Stimulated activated CD4-positive, alpha-beta T cell treated with anti-CD3 and anti-CD28 coated beads, Interleukin-4, amount 100 ng/mL, for 4 hours (primary cell): ENCODE results near the gene ROMO1.
"Not testable (repeated sequence)": the region's sequence is repeated elsewhere in the genome, so short reads cannot be mapped to it uniquely, and the experiment has no call there.

Experiments
- DNase-seq, 2 experiments: peaks; one replicate each; pipeline ENCODE4 v3.0.0-alpha.2; 2020

Gene ROMO1

DNA sequence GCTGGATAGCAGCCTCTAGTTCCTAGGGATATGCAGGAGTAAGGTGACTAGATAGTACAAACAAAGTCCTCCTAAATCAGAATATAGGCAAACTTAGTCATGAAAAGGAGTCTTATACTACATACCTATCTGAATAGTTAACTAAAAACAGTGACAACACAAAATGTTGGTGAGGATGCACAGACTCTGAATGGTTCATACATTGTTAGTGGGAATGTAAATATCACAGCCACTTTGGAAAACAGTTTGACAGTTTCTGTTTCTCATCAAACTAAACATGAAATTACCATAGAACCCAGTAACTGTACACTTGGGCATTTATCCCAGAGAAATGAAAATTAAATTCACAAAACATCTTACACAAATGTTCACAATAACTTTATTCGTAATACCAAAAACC, 17.2 kb upstream of the ROMO1 start:
- DNase-seq, result no peak

DNA sequence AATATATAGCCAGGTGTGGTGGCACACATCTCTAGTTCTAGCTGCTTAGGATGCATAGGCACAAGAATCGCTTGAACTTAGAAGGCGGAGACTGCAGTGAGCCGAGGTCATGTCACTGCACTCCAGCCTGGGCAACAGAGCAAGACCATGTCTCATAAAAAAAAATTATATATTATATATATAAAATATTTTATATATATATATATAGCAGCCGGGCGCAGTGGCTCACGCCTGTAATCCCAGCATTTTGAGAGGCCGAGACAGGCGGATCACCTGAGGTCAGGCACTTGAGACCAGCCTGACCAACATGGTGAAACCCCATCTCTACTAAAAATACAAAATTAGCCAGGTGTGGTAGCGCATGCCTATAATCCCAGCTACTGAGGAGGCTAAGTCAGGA, 13.8 kb upstream of the ROMO1 start:
- DNase-seq, result not testable (repeated sequence)

DNA sequence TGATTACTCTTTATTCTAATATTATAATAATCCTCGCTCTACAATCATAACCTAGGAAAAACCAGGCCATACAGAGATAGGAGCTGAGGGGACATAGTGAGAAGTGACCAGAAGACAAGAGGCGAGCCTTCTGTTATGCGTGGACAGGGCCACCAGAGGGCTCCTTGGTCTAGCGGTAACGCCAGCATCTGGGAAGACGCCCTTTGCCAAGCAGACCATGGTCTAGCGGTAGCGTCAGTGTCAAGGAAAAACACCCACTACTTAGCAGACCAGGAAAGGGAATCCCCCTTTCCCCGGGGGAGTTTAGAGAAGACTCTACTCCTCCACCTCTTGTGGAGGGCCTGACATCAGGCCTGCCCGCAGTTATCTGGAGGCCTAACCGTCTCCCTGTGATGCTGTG, 12.3 kb upstream of the ROMO1 start:
- not testable (repeated sequence) for DNase-seq

DNA sequence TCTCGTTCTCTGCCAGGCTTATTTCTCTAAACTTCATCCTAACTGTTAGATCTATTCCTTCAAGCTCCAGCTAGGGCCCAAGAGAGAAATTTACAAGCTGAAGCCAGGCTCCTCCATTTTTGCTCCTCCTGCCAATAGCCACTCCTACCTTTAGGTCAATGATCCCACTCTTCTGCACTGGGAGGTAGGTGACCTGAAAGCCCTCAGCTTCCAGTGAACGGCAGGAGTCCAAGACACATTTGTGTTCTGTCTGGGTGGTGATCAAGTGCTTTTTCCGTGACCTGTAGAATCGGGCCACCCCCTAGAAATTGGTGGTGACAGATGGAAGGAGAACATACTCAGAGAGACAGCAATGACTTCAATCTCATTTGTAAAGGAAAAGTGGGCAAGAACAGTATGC, 8.9 kb upstream of the ROMO1 start:
- no peak for DNase-seq

DNA sequence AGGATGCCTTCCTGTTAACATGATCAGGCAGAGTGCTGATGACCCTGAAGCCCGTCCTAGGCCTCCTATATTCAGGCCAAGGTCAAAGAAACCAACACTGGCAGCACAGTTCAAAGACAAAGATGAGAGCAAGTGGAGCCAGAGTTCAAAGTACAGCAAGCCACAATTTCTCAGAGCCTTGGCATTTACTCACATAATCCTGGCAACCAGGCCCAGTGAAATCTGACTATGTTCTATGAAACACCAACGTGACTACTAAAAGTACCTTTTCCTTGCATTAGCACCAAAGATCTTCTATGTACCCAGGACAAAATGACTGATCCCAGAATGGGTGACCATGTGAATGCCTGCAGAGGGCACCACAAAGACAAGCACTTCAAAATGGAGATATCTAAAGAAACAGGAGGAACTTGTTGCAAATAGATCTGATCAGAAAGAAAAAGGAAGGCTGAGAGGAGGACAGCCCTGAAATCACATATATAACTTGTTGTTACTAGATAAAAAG, 3.9 kb upstream of the ROMO1 start:
- no peak for DNase-seq

DNA sequence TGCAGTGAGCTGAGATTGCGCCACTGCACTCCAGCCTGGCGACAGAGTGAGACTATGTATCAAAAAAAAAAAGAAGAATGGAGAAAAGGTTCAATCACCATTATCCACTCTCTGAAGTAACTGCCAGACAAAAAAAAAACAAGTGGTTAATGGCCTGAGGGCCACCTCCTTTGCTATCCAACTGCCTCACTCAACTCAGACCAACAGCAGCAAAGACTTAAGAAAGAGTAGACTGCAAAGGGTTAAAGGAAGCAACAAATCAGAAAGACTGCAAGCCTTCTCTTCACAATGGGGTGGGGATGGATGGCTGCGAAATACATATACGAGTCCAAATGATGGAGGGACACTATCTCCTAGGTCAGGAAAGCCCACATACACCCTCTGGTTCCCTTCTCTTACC, 3.2 kb upstream of the ROMO1 start:
- no peak for DNase-seq

DNA sequence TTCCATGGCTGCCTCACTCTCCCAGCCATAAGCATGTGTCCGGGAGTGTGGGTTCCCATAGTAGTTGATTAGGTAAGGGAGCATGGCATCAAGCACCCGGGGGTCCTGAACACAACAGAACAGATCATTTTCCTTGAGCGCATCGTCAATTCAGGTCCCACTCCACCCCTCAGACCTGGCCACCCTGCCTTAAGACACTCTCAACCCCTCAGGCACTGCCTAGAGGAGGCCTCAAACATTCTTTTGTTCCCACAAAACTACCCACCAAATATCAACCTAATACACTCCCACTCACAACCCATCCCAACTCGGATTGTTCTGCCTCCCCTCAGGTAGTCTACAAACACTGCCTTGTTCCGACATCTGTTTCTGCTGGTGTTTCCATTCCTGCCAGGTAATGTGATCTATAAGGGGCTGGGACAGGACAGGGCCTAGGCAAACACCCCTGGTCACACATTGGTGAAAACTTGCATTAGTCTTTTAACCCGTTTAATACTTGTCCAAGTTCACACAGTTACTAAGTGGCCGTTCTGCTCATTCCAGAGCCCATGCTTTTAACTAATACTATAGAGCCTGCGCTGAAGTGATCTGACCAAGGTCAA, 1.4 kb upstream of the ROMO1 start:
- DNase-seq, result no peak

DNA sequence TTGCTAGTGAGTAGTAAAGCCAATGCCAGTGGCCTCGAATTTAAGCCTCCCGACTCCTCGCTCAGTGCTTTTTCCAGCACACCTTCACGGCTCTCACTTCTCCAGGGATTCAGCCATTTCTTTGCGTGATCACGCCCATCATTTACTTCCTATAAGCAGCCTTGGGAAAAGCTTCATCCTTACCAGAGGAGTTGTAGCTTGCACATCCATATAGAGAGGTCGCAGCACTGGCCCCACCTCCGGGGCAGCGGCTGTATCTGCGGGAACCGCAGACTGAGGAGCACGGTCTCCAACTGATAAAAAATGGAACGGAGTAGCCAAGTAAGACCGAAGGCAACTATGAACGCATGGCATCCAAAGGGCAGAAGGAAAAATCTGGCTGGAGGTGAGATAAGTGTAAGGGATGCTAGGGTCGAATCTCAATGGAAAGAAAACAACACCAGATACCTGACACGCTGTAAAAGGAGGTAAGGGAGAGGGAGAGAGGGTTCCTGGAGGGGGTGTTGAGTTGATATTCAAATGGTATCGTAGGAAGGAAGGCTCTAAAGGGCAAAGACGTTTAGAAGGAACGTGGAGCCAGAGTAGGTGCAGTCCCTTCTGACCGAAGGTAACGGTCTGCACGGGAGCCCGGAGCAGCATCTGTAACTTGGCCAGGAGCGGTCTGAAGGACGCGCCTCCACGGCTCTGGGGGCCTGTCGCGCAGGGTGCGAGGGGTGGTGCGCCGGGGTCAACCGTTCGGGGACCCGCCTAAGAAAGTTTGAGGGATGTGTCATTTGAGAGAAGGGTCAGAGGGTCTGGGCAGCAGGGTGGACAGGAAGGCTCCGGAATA, 693 bp upstream of the ROMO1 start:
- no peak for DNase-seq

DNA sequence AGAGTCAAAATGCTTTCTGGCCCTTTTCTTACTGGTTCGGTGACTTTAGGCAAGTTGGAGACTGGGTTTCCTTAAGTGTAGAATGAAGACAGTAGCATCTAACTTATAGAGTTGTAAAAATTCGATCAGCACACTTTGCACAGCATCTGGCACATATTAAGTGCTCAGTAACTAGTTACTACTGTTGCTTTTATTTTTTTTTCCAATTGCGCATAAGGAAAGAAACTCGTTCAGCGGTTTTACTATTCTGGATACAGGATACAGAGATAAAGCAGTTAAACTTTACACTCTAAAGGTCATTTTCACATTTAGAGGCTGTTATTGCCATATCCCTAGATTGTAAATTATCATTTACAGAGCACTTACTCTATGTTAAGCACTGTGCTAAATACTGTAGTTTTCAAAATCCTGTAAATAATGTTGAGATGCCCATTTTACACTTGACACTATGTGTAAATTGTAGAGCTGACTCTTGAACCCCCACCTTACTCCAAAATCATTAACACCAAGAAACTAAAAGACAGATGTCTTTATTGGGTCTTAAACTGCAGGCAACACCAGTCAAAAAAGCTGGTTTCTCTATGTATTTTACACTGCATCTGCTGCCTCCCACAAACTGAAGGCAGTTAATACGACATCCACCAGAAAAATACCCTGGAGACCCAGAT, 886 bp downstream of the ROMO1 start:
- DNase-seq, result no peak

DNA sequence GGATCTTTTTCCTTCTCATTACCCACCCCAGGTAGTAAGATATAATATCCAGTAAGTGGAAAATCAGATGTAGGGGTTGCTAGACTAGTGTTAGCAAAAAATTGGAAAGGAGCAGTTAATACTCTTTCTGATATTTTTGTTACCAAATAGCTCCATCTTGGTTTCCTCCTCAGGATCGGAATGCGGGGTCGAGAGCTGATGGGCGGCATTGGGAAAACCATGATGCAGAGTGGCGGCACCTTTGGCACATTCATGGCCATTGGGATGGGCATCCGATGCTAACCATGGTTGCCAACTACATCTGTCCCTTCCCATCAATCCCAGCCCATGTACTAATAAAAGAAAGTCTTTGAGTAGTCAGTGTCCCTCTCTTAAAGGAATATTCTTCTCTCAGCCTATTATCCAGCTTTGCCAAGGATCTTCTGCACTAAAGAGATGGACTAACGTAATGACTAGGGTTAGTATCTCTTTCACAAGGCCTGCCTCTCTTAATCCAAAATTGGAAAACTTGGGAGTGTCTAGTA, 1.5 kb downstream of the ROMO1 start:
- no peak for DNase-seq

DNA sequence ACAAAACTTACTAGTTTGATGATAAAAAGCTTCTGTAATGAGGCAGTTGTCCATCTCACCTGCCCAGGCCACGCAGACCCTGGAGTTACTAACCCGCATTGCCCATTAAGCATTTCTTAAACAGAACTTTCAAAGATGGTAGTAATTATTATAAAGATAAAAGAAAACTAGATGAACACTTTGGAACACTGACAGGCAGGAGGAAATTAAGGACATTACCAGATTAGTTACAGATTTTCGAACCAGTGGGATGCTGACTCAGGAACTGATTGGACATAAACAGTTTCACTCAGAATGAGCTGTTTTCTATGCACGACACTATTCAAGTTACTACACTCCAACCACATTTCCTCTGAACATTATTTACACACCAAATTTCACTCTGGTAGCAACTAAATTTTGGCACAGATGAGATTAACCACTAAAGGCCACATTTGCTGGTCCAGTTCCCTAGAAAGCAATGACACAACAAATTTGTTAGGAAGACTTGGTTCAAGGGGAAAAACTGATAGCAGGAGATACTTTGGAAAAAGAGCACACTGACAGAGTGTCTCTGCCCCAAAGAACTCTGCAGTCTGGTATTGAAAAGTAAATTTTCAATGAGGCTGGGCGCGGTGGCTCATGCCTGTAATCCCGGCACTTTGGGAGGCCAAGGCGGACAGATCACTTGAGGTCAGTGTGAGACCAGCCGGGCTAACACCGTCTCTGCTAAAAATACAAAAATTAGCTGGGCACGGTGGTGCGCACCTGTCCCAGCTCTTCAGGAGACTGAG, 3.0 kb downstream of the ROMO1 start:
- DNase-seq, result no peak

DNA sequence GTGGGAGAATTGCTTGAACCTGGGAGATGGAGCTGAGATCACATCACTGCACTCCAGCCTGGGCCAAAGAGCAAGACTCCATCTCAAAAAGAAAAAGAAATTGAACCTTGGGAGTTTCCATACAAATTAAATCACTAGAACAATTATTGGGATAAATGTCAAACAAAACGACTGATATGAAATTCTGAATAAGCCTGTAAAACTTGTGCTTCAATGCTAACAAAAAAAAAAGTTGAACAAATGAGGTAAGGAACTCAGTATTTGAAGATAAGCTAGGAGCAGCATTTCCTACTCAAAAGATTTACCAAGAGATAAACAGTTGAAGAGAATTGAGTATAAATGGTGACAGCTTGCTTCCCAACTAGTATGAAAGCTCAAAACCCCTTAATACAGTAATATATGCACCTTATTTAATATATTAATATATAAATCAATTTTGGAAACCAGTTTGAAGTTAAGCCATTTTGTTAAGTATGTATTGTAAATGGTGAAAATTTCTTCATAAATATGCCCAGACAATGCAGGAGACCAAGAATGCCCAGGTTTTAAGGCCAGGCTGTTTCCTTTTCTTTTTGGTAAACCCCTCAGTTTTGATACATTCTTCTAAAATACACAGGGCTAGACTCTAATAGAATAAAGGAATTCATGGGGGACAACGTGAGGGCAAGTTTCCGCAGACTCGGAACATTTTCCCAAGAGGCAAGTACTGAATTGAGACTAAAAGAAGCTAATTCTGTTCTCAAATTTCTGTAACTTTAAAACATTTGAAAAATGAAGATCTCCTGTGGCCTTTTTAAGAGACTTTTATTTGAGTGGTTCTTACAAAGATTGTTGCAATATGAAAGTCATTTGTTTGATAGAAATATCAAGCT, 3.9 kb downstream of the ROMO1 start:
- DNase-seq, result no peak

DNA sequence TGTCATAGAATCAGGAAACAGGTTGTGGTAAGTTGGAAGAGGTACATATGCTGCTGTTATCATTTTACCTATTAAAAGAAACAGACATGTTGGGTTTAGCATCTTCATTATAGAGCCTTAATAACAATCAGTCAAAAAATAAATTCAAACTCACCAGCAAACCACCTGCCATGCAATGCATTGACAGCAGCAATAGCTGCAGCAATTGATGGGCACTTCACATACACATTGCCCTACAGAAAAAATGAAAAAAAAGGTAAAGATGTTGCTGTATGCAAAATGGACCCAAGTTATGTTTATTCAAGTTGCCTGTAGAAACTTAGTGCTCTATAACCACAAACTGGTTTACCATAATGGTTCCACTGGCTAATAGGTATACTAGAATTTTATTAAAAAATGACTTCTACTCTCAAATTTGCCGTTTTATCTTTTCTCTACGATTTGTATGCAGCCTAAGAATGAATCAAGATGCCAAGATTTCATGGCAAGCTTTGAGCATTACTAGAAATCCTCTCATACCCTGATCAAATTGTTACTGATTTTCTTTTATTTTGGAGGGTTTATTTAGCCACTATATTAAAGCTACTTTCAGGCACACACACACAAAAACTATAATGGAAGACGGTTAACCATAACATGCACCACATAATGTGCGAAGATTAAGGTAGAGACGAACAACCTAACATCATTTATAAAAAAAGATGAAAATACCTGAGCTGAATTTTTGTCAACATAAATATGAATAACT, 5.5 kb downstream of the ROMO1 start:
- no peak for DNase-seq

DNA sequence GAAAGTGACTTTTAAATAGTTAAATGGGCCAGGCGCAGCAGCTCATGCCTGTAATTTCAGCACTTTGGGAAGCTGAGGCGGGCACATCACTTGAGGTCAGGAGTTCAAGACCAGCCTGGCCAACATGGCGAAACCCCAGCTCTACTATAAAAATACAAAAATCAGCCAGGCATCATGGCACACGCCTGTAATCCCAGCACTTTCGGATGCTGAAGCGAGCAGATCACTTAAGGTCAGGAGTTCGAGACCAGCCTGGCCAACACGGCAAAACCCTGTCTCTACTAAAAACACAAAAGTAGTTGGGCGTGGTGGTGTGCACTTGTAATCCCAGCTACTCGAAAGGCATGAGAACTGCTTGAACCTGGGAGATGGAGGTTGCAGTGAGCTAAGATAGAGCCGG, 6.7 kb downstream of the ROMO1 start:
- not testable (repeated sequence) for DNase-seq

DNA sequence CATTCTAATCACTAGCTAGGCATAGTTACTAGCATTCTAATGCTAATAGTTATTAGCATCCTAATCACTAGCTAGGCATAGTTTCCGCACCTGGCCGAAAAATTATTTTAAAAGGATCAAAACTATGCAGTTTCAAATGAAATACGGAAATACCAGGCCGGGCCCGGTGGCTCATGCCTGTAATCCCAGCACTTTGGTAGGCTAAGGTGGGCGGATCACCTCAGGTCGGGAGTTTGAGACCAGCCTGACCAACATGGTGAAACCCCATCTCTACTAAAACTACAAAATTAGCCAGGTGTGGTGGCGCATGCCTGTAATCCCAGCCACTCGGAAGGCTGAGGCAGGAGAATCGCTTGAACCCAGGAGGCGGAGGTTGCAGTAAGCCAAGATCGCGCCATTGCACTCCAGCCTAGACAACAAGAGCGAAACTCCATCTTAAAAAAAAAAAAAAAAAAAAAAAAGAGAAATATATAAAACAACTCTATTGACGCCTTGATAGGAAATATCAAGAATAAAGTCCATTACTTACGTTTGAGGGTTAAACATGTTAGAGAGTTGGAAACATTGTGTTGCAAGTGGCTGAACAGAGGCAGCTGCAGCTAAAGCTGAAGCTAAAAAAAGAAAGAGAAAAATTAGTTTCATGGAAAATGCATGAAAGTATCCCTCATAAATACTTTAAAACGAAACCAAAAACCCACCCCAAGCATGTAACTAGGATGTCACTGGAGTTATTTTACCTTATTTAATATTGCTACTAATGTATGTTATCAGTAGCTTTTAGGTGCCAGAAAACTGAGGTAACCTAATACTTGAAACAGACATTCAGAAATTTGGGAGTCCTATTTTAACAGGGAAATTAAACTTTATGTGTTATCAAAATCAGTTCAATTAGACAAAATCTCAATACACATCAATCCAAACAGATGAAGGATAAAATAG, 7.7 kb downstream of the ROMO1 start:
- not testable (repeated sequence) for DNase-seq

DNA sequence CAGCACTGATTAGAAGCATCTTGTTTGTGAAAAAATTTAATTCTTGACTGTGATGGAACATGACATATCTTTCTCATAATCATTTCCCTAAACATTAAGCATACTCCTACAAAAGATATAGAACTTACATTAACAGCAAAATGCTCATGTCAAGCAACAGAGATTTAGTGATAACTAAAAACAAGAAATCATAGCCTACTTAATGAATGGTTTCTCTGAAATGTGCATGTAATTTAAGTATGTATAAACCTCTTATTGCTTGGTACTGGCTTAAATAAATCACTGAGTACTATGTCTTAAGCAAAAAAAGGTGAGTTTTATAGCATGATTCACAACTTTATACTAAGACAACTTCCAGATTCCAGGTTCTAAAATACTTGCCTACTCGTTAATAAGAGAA, 9.3 kb downstream of the ROMO1 start:
- no peak for DNase-seq

DNA sequence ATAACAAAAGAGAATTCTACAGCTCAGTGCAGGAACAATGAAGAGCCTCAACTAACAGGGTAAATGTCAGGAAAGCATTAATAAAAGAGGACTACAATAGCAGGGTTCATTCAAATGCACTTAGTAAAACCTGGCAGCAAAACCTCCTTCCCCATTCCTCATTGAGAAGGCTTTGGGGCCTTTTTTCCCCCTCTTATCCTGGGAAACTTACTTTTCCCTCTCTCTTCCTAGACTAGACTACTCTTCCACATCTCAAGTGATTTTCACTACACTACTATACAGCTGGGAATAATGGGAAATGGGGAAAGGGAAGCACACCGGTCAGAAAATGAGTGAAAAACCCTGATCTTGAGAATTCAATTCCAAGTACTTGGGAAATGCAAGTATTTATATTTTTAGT, 10.1 kb downstream of the ROMO1 start:
- DNase-seq, result no peak

DNA sequence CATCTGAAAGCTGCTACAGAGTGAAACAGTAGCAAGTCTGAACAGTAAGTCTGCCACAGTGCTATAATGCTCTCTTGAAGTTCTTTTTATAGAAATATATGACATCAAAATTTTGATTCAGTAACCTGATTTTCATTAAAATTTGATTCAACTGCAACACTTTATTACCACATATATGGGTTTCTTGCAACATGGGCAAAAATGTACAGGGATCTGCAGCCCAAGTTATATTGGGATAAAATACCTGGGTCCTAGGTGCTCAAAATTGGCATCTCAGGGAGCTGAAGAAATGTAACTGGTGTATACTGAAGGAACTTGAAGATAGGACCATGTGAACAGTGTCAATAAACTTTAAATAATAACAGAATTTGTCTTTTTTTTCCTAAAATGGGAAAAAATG, 10.8 kb downstream of the ROMO1 start:
- no peak for DNase-seq

DNA sequence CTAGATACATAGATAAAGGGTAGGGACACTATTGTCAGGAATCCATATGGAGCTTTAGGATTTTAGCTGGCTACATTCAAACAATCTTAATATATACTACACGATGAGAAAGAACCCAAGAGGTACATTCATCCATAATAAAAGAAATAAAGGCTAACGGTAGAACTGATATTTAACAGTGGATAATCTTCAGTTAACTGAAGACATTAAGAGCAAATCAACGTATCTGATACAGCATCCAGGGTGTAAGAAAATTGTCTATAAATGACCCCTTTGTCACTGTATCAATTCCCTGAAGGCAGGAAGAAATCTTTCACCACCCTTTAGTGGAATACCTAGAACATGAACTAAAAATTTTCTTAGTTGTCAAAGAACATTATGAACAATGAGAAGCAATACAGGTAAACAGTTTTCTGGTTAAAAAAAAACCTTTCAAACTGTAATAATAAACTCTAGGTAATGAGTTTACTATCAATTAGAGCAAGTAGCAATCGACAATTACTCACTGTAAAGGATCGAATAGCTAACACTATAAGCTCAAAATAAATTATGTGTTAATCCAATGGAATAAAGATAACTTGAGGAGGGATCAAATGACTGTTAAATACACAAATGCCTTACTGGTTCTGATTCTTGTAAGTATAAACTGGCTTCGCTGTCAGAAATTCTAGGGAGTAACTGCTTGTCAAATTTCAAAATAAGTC, 11.8 kb downstream of the ROMO1 start:
- no peak for DNase-seq
